HG02973 (cell line): Measurements from ENCODE around the gene MOK.

Source experiments
- ATAC-seq: cut with Tn5 transposase; IDR thresholded peaks from one replicate; pipeline ENCODE4 v1.9.1; 2021; ENCODE audit warnings: moderate library complexity; ENCODE audit not compliant: unreplicated experiment

The MOK gene

GRCh38 chr14:102288139-102288538 lies 16.8 kb downstream of the MOK start:
- ATAC-seq: no peak

- ATAC-seq: no peak
Measured at GRCh38 chr14:102285106-102285505, 19.9 kb downstream of the MOK start.

- no peak for ATAC-seq
Measured at GRCh38 chr14:102283631-102284129, 21.3 kb downstream of the MOK start.

- ATAC-seq: no peak
Measured at GRCh38 chr14:102282751-102283465, 22.1 kb downstream of the MOK start.

GRCh38 chr14:102280376-102280962 lies 24.5 kb downstream of the MOK start:
- no peak for ATAC-seq

GRCh38 chr14:102279688-102280348 lies 25.1 kb downstream of the MOK start:
- no peak for ATAC-seq

GRCh38 chr14:102279282-102279681 lies 25.7 kb downstream of the MOK start:
- ATAC-seq: no peak

- no peak for ATAC-seq
Measured at GRCh38 chr14:102278631-102278935, 26.4 kb downstream of the MOK start.

GRCh38 chr14:102277874-102278630 lies 26.9 kb downstream of the MOK start:
- ATAC-seq: no peak

GRCh38 chr14:102275866-102276265 lies 29.1 kb downstream of the MOK start:
- ATAC-seq: no peak

- ATAC-seq: no peak
Measured at GRCh38 chr14:102272392-102272791, 32.6 kb downstream of the MOK start.

GRCh38 chr14:102264775-102265174 lies 40.2 kb downstream of the MOK start:
- no peak for ATAC-seq

- no peak for ATAC-seq
Measured at GRCh38 chr14:102264355-102264754, 40.6 kb downstream of the MOK start.

GRCh38 chr14:102262929-102263462 lies 42.0 kb downstream of the MOK start:
- ATAC-seq: no peak

GRCh38 chr14:102258136-102258535 lies 46.8 kb downstream of the MOK start:
- ATAC-seq: no peak

- no peak for ATAC-seq
Measured at GRCh38 chr14:102256716-102257115, 48.2 kb downstream of the MOK start.

GRCh38 chr14:102255401-102256190 lies 49.4 kb downstream of the MOK start:
- ATAC-seq: no peak

- ATAC-seq: no peak
Measured at GRCh38 chr14:102252834-102253801, 51.8 kb downstream of the MOK start.

- ATAC-seq: no peak
Measured at GRCh38 chr14:102251161-102251560, 53.8 kb downstream of the MOK start.
